ENCODE results near the gene TMEM131.
"Not testable (repeated sequence)": the region's sequence is repeated elsewhere in the genome, so short reads cannot be mapped to it uniquely, and the experiment has no call there.

The TMEM131 gene

DNA sequence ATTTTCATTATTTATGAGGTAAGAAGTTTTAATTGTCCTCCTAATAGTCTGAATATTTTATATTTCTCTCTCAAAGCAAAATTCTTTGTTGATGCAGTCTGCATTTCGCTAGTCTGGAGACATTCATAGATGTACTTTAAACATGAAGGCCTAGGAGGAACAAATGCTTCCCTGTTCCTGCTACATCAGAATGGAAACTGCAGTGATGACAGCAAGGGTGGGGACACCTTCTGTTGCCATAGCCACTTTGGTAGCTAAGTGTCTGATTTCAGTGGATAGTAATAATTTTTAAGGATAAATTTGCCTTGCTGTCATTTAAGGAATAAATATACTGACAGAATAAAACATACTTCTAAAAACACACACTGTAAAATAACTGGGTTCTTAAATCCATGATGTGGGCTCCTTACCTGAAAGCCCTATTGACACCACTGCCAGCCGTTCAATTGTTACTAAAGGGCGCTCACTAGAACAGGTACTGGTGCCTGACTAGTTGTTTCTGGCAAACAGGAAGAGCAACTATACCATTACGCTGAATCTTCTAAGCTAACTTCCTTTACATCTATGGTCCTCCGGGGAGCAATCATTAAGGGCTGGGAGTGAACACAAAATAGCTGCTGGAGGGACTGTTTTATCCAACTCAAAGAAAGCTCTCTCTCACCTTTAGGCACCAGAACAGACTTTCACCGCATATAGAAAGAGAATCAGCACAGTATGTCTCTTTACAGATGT, 88.2 kb downstream of the TMEM131 start:
- no peak for DNase-seq

- no peak for DNase-seq
These were observed 89.4 kb downstream of the TMEM131 start for GRCh38 chr2:97906307-97906706.

DNA sequence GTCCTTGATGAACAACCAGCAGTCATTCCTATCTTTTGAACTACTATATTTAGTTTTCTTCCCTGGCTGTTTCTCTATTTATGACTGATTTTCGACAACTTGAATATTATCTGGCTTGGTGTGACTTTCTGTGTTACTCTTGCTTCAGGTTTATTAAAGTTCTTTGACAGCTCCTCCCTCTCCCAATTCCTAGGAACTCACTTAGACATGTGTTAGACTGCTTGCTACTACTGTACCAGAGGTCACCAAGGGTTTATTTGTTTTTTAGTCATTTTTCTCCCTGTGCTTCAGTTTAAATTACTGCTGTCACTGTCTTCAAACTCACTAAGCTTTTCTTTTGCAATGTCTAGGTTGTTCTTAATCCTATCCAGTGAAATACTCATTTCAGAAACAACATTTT, 90.5 kb downstream of the TMEM131 start:
- DNase-seq = no peak

DNA sequence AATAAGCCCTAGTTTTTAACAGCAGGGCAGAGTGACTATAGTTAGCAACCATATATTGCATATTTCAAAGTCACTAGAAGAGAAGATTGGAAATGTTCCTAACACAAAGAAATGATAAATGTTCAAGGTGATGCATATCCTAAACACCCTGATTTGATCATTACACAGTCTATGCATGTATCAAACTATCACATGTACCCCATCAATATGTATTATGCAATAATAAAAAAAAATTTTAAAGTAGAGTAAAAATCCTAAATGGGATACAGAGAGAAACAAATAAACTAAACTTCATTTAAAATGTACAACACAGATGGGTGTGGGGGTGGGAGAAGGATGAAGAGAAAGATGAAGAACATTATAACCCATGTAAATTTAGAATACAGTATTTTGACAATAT, 93.9 kb downstream of the TMEM131 start:
- DNase-seq = no peak

DNA sequence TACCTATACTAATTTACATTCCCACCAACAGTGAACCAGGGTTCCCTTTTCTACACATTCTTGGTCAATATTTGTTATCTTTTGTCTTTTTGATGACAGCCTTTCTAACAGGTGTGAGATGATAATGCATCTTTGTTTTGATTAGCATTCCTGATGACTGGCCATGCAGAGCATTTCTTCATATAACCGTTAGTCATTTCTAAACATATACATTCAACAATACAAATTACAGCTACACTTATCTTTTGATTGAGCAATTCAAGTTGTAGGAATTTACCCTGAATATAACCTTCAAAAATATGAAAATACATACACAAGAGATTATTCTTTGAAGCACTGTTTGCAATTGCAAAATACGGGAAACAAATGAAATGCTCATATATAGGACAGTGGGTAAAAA, 94.9 kb downstream of the TMEM131 start:
- no peak for DNase-seq

- DNase-seq = not testable (repeated sequence)
These were observed 102.7 kb downstream of the TMEM131 start for GRCh38 chr2:97893042-97893441.

DNA sequence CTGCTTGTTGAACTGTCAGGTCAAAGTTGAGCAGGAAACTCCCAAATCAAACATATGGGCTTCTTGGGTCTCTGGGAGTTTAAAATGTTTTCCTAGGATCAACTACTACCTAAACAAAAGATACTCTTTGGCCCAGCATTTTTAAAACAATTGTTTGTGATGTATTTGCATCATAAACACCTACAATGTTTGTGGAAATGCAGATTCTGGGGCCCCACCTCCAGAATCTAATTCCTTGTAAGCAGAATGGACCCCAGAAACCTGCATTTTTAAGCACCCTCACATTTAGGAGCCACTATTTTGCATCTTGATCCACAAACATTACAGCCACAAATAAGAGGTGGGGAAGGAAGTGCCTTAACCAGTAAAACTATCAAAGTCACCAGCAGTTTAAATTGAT, 104.1 kb downstream of the TMEM131 start:
- DNase-seq = no peak

- DNase-seq = no peak
These were observed 106.6 kb downstream of the TMEM131 start for GRCh38 chr2:97889156-97889555.

- DNase-seq = no peak
These were observed 109.9 kb downstream of the TMEM131 start for GRCh38 chr2:97885841-97886240.

GRCh38 chr2:97880334-97880733, 115.4 kb downstream of the TMEM131 start:
- no peak for DNase-seq

- DNase-seq = no peak
These were observed 116.9 kb downstream of the TMEM131 start for GRCh38 chr2:97878865-97879264.

DNA sequence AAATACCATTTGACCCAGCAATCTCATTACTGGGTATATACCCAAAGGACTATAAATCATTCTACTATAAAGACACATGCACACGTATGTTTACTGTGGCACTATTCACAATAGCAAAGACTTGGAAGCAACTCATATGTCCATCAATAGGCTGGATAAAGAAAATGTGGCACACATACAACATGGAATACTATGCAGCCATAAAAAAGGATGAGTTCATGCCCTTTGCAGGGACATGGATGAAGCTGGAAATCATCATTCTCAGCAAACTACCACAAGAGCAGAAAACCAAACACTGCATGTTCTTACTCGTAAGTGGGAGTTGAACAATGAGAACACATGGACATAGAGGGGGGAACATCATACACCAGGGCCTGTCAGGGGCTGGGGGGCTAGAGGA, 117.4 kb downstream of the TMEM131 start:
- DNase-seq = not testable (repeated sequence)

DNA sequence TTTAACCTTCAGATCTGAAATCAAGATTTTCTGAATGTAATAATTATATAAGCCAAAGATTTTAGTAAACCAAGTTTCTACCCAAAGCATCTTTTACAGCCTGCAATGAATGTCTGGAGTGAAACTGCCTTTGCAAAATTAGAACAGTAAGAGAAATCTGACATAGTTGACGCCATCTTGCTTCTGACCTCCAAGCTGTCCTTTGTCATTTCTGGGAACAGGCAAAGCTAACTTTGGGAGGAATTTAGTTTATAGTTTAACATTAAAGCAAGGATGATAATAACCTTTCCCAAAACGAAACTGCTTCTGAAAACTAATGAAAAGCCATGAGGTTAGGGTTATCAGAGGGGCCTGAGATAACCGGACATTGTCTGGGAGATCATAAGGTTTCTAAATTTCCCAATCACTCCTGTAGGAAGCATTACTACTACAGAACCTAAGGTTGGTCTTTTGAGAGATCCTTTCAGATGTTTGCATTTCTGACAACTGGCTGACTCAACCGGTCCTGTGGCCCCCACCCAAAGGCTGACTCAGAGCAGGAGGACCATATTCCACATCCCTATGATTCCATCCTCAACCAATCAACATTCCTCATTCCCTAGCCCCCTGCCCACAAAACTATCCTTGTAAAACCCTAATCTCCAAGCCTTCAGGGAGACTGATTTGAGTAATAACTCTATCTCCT, 124.5 kb downstream of the TMEM131 start:
- no peak for DNase-seq

GRCh38 chr2:97870396-97870843, 125.3 kb downstream of the TMEM131 start:
- no peak for DNase-seq

DNA sequence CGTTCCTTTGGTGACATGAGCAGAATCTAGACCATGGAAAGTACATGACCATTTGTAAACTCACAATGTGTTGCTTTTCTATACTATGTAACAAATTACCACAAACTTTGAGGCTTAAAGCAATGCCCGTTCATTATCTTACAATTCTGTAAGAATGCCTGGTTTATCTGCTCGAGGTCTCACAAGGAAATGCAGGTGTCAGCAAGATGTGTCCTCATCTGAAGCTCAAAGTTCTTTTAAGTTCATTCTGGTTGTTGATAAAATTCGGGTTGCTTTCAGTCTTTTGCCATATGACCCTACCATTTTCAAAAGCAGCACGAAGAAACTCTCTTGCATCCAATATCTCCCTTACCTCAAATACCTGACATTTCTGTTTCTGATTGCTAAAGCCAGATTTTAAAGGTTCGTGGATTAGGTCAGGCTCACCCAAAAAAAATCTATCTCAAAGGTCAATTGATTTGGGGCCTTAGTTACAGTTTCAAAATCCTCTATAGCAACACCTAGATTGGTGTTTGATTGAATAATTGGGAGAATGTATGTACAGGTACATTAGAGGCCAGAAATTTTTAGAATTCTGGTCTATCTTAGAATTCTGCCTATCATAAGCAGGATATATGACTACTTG, 125.9 kb downstream of the TMEM131 start:
- DNase-seq = no peak

GRCh38 chr2:97868986-97869721, 126.6 kb downstream of the TMEM131 start:
- DNase-seq = no peak

GRCh38 chr2:97863829-97864228, 131.9 kb downstream of the TMEM131 start:
- DNase-seq = no peak

DNA sequence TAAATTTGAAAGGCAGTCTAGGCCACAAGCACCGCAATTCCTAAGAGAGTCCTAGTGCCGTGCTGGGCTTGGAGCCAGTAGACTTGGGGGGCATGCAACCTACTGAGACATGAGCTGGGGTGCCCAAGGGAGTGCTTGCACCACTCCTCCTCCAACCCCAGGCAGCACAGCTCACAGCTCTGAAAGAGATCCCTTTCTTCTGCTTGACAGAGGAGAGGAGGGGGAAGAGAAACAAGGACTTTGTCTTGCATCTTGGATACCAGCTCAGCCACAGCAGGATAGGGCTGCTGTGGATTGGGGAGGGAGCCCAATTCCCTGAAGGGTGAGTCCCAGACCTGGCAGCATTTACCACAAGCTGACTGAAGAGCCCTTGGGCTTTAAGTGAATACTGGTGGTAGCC, 134.6 kb downstream of the TMEM131 start:
- no peak for DNase-seq

DNA sequence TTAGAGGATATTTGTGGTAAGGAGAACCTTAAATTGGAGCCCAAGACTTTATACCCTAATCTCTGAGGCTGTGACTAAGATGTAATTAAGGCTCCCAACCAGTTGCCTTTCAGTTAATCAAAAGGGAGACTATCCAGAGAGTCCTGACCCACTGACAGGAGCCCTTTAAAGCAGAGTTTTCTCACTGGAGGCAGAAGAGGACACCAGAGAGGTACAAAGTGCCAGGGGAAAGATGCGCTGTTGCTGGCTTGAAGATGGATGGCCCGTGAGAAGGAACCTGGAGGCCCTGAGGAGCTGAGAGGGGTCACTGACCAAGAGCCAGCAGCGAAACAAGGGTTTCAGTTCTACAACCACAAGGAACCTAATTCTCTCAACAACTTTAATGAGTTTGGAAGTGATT, 137.3 kb downstream of the TMEM131 start:
- DNase-seq = no peak

DNA sequence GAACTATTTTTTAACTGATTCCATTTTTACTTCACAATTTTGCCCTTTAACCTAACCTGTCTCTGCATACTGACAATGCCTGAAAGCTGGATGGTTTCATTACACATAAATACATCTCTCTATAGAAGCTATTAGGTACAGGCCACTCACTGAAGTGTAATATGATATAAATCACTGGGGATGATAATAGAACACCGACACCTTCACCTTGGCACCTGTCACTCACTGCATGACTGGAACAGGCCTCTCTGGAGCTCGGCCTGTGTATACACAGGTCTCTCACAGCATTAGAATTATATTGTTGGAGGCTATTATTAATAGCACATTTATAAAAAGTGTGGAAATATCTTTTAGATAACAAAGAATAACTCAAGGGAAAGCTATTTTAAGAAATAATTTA, 138.2 kb downstream of the TMEM131 start:
- no peak for DNase-seq

GRCh38 chr2:97853057-97853456, 142.7 kb downstream of the TMEM131 start:
- DNase-seq = not testable (repeated sequence)

DNA sequence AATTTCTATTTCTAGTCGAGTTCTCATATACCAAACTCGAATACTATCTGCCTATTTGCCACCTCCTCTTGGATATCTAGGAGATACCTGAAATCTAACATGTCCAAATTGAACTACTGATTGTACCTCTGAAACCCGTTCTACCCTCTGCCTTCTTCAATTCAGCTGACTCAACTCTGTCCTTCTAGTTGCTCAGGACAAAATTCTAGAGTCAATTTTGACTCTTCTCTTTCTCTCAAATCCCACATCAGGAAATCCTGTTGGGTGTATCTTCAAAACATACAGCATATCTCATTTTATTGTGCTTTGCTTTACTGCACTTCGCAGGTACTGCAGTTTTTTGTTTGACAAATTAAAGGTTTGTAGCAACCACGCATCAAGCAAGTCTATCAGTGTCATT, 144.6 kb downstream of the TMEM131 start:
- no peak for DNase-seq

GRCh38 chr2:97849881-97850528, 145.7 kb downstream of the TMEM131 start:
- no peak for DNase-seq

Measured in NCI-H524 (cell line).